ENCODE measurements around the gene FBXO36.

The FBXO36 gene

GRCh38 chr2:229970406-229970805 is 48.1 kb downstream of the FBXO36 start:
- no peak for DNase-seq (ENCODE audit: low read depth)

GRCh38 chr2:229971298-229971790 is 49.0 kb downstream of the FBXO36 start:
- no peak for DNase-seq (ENCODE audit: low read depth)

- no peak for DNase-seq (ENCODE audit: low read depth)
These were observed 52.0 kb downstream of the FBXO36 start for GRCh38 chr2:229974266-229974665.

GRCh38 chr2:229980431-229981184 is 58.3 kb downstream of the FBXO36 start:
- DNase-seq (ENCODE audit: low read depth) = no peak

GRCh38 chr2:229993236-229993635 is 70.9 kb downstream of the FBXO36 start:
- DNase-seq (ENCODE audit: low read depth) = no peak

GRCh38 chr2:229996320-229996719 is 74.0 kb downstream of the FBXO36 start:
- DNase-seq (ENCODE audit: low read depth) = no peak

- no peak for DNase-seq (ENCODE audit: low read depth)
These were observed 75.3 kb downstream of the FBXO36 start for GRCh38 chr2:229997565-229997964.

GRCh38 chr2:230000118-230000841 is 78.0 kb downstream of the FBXO36 start:
- no peak for DNase-seq (ENCODE audit: low read depth)

GRCh38 chr2:230007931-230008707 is 85.8 kb downstream of the FBXO36 start:
- DNase-seq (ENCODE audit: low read depth) = peak; percentile 71

GRCh38 chr2:230008708-230009066 is 86.4 kb downstream of the FBXO36 start:
- DNase-seq (ENCODE audit: low read depth) = no peak

- no peak for DNase-seq (ENCODE audit: low read depth)
These were observed 88.2 kb downstream of the FBXO36 start for GRCh38 chr2:230010501-230010900.

GRCh38 chr2:230011617-230012016 is 89.3 kb downstream of the FBXO36 start:
- no peak for DNase-seq (ENCODE audit: low read depth)

- no peak for DNase-seq (ENCODE audit: low read depth)
These were observed 90.1 kb downstream of the FBXO36 start for GRCh38 chr2:230012267-230012884.

- no peak for DNase-seq (ENCODE audit: low read depth)
These were observed 94.5 kb downstream of the FBXO36 start for GRCh38 chr2:230016844-230017243.

GRCh38 chr2:230018153-230018552 is 95.8 kb downstream of the FBXO36 start:
- no peak for DNase-seq (ENCODE audit: low read depth)

GRCh38 chr2:230019742-230020141 is 97.4 kb downstream of the FBXO36 start:
- DNase-seq (ENCODE audit: low read depth) = no peak

- no peak for DNase-seq (ENCODE audit: low read depth)
These were observed 101.0 kb downstream of the FBXO36 start for GRCh38 chr2:230023313-230023712.

- DNase-seq (ENCODE audit: low read depth) = no peak
These were observed 119.9 kb downstream of the FBXO36 start for GRCh38 chr2:230042195-230042594.

GRCh38 chr2:230043025-230043424 is 120.7 kb downstream of the FBXO36 start:
- no peak for DNase-seq (ENCODE audit: low read depth)

GRCh38 chr2:230043461-230043860 is 121.2 kb downstream of the FBXO36 start:
- DNase-seq (ENCODE audit: low read depth) = no peak

- DNase-seq (ENCODE audit: low read depth) = no peak
These were observed 124.2 kb downstream of the FBXO36 start for GRCh38 chr2:230046491-230046890.

GRCh38 chr2:230048010-230048671 is 125.8 kb downstream of the FBXO36 start:
- no peak for DNase-seq (ENCODE audit: low read depth)
